IMR-90 (cell line): ENCODE data around the gene TTC39A.

ENCODE experiments used
- BHLHE40 ChIP-seq: fragments of 150-350 bp; IDR thresholded peaks from 2 replicates; pipeline ENCODE4 v1.6.1; 2016; ENCODE audit warnings: mild to moderate bottlenecking, low read depth, low read length
- CEBPB ChIP-seq: IDR thresholded peaks from 2 replicates; pipeline ENCODE4 v1.6.1; 2012; ENCODE audit warnings: low read depth, low read length, improper control_type of control experiment
- CHD1 ChIP-seq: IDR thresholded peaks from 2 replicates; pipeline ENCODE4 v1.6.1; 2012; ENCODE audit warnings: low read depth, low read length, improper control_type of control experiment
- CTCF ChIP-seq: conservative IDR thresholded peaks from 2 replicates; pipeline ENCODE4 v1.5.1; 2012; ENCODE audit warnings: mild to moderate bottlenecking, low read depth, low read length, improper control_type of control experiment
- ELK1 ChIP-seq: fragments of 150-350 bp; IDR thresholded peaks from 2 replicates; pipeline ENCODE4 v1.6.1; 2016; ENCODE audit warnings: low read depth, mild to moderate bottlenecking, low read length, moderate library complexity, borderline replicate concordance
- FOS ChIP-seq: fragments of 150-350 bp; IDR thresholded peaks from 2 replicates; pipeline ENCODE4 v1.6.1; 2016; ENCODE audit warnings: low read depth, low read length
- MXI1 ChIP-seq: IDR thresholded peaks from 2 replicates; pipeline ENCODE4 v1.6.1; 2012; ENCODE audit warnings: low read depth, mild to moderate bottlenecking, low read length, moderate library complexity, borderline replicate concordance
- POLR2A ChIP-seq: IDR thresholded peaks from 2 replicates; pipeline ENCODE4 v1.6.1; 2012; ENCODE audit warnings: mild to moderate bottlenecking, low read depth, low read length
- RAD21 ChIP-seq: IDR thresholded peaks from 2 replicates; pipeline ENCODE4 v1.6.1; 2012; ENCODE audit warnings: low read length, improper control_type of control experiment
- RFX5 ChIP-seq: IDR thresholded peaks from 2 replicates; pipeline ENCODE4 v1.8.0; 2012; ENCODE audit warnings: low read depth, mild to moderate bottlenecking, low read length, moderate library complexity

GRCh38 chr1:51293898-51294515, 36.4 kb downstream of the TTC39A start:
- TF ChIP-seq CTCF: no peak
- no peak for TF ChIP-seq POLR2A
- no peak for TF ChIP-seq ELK1
- TF ChIP-seq FOS: no peak
- no peak for TF ChIP-seq MXI1
- no peak for TF ChIP-seq RAD21
- TF ChIP-seq CHD1: no peak
- TF ChIP-seq RFX5: no peak
- no peak for TF ChIP-seq BHLHE40
- TF ChIP-seq CEBPB: no peak
